A549 treated with Hydrocortisone at 1 μM for 4 hours (cell line): Measurements from ENCODE around the gene ZNF382. TPM values are rescaled to one million over a fixed set of nuclear protein-coding genes. Genes with fewer than 3 reads are reported as not detected.

Experiments used
- total RNA-seq: library from RNA; stranded (reverse); fragments of 200-300 nt; extraction: Qiagen RNA extraction; gene quantifications from 5 replicates; pipeline ENCODE4 v1.2.3, GENCODE V29; 2022

The ZNF382 gene
- total RNA-seq: 0.06 to 0.29 TPM (median 0.07 TPM) in 3 of 5 replicates, not detected in the others

GRCh38 chr19:36605101-36605876, at the start of gene ZNF382:
TSS of gene ZNF382 (plus strand) at chr19:36605313. CDS start at chr19:36609915, 4,602 bp downstream.

GRCh38 chr19:36573020-36573894, 31.9 kb upstream of the ZNF382 start, which contains the start of gene ZNF529:
TSS of gene ZNF529 (minus strand) at chr19:36573292. CDS start at chr19:36572346, 946 bp downstream.

Other genes starting within 250 kb of the ZNF382 start
- gene ZFP14, start 226.1 kb upstream of the ZNF382 start, total RNA-seq: 1.1 to 2.4 TPM (median 2.2 TPM) in 5 replicates
- gene ZFP82, start 186.7 kb upstream of the ZNF382 start, total RNA-seq: 1.5 to 2.1 TPM (median 1.8 TPM) in 5 replicates
- gene ZNF566, start 115.8 kb upstream of the ZNF382 start, total RNA-seq: 7.9 to 10.3 TPM (median 9.6 TPM) in 5 replicates
- gene ZNF260, start 77.0 kb upstream of the ZNF382 start, total RNA-seq: 4.9 to 12.9 TPM (median 5.8 TPM) in 5 replicates
- 2.1 to 3.4 TPM (median 2.7 TPM) in 5 replicates for gene ZNF529, start 32.0 kb upstream of the ZNF382 start, total RNA-seq
- 7.1 to 10.9 TPM (median 7.7 TPM) in 5 replicates for gene ZNF461, start 61.5 kb downstream of the ZNF382 start, total RNA-seq
- 7.7 to 10.3 TPM (median 8.0 TPM) in 5 replicates for gene ZNF567, start 82.3 kb downstream of the ZNF382 start, total RNA-seq
- gene ZNF850, start 167.5 kb downstream of the ZNF382 start, total RNA-seq: 0.32 to 0.74 TPM (median 0.48 TPM) in 5 replicates
- 0.10 to 0.29 TPM (median 0.18 TPM) in 5 replicates for gene ZNF790, start 233.1 kb downstream of the ZNF382 start, total RNA-seq
- 0.05 to 0.25 TPM (median 0.15 TPM) in 5 replicates for gene ZNF345, start 245.6 kb downstream of the ZNF382 start, total RNA-seq